H54 (cell line): ENCODE results near the gene LRP5.

Source experiments
- DNase-seq: peaks from one replicate; pipeline ENCODE4 v3.0.0; 2011; ENCODE audit warnings: low spot score, mixed read lengths; ENCODE audit not compliant: insufficient read length
- FAIRE-seq: peaks from 3 replicates; lab custom pipeline; 2011; peaks lifted over from hg19 to GRCh38; lab: Jason Lieb, UNC
- POLR2A ChIP-seq: IDR thresholded peaks from 2 replicates; pipeline ENCODE4 v1.6.1; 2011; ENCODE audit warnings: low read depth, mild to moderate bottlenecking, low read length

The LRP5 gene

DNA sequence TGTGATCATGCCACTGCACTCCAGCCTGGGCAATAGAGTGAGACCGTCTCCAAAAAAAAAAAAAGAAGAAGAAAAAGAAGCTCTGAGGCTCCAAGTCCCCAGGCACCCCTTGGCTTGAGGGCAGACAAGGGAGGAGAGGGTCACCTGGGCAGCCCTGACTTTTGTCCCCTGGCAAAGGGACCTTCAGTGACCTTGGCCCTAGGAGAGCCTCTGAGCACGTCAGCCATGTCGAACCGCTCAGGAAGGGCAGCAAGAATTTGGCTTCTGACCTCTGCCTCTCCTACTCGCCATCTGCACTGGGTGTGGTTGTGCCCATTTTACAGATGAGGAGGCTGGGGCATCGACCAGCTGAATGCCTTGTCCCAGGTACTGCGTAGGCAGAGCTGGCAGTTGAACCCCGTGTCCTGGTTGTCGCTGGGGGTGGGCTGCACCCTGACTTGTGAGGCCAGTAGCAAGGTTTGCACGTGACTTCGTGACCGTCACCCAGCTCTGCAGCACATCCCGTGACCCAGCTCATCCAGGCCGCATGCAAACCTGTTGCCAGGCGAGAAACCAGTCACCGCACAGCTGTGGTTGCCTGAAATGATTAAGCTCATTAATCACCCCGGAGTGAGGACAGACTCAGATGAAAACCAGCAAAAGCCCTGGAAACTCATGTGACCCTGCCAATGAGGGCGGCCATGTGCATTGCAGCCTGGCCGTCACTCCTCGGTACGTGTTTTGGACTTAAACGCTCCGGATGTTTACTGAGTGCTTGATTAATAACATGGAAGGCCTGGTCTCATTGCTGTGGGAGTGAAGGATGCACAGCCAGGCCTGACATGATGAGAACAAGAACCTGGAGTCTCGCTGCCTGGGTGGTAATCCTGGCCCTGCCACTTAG, 100.4 kb downstream of the LRP5 start:
- TF ChIP-seq POLR2A, result no peak
- FAIRE-seq (no peak), DNase-seq (no peak)

GRCh38 chr11:68413591-68413999, 101.2 kb downstream of the LRP5 start:
- no peak for TF ChIP-seq POLR2A
- FAIRE-seq (no peak), DNase-seq (no peak)

DNA sequence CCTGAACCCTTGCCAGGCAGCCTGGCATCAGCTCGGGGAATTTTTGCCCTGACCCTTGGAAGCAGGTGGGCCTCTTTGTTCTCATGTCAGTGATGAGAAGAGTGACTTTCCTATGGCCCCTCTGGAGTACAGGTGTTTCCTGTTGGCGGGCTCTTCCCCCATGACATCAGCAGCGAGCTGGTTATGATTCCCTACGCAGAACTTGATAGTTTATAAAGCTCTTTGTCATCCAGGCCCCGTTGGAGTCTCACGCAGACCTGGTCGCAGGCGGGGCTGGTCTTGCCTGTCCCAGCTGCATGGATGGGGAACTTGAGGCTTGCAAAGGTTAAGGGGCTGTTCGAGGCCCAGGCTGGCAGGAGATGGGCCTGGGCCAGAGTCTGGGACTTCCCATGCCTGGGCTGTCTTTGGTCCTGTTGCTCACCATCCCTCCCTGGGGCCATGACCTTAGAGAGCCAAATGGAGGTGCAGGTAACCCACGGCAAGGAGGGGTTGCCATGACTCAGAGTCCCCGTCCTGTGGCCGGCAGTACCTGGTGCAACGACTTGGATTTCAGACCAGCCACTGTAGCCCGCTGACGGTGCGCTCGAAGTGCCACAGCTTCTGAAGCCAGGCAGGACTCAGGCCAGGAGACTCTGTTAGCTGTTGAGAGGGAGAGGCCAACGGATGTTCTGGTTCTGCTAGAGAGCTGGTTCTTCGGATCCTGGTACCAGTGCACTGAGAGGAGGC, 102.3 kb downstream of the LRP5 start:
- DNase-seq, result no peak
- TF ChIP-seq POLR2A, result no peak
- FAIRE-seq, result no peak

GRCh38 chr11:68416070-68416578, 103.7 kb downstream of the LRP5 start:
- FAIRE-seq, result no peak
- no peak for TF ChIP-seq POLR2A
- DNase-seq, result no peak

- no peak for TF ChIP-seq POLR2A
- FAIRE-seq (no peak), DNase-seq (no peak)
Measured at GRCh38 chr11:68418648-68419047, 106.3 kb downstream of the LRP5 start.

- no peak for FAIRE-seq
- no peak for TF ChIP-seq POLR2A
- no peak for DNase-seq
Measured at GRCh38 chr11:68420171-68420570, 107.8 kb downstream of the LRP5 start.

DNA sequence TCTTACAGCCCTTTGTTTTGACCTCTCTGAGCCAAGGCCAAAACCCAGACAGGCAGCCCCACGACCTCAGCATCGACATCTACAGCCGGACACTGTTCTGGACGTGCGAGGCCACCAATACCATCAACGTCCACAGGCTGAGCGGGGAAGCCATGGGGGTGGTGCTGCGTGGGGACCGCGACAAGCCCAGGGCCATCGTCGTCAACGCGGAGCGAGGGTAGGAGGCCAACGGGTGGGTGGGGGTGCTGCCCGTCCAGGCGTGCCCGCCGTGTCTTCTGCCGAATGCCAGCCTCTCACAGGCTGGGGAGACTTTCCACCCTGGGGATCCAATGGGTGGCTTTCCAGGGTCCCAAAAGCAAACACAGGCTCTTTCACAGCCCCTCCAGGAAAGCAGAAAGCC, 111.1 kb downstream of the LRP5 start:
- no peak for FAIRE-seq
- no peak for DNase-seq
- no peak for TF ChIP-seq POLR2A

- no peak for TF ChIP-seq POLR2A
- FAIRE-seq (no peak), DNase-seq (no peak)
Measured at GRCh38 chr11:68424101-68424632, 111.8 kb downstream of the LRP5 start.

DNA sequence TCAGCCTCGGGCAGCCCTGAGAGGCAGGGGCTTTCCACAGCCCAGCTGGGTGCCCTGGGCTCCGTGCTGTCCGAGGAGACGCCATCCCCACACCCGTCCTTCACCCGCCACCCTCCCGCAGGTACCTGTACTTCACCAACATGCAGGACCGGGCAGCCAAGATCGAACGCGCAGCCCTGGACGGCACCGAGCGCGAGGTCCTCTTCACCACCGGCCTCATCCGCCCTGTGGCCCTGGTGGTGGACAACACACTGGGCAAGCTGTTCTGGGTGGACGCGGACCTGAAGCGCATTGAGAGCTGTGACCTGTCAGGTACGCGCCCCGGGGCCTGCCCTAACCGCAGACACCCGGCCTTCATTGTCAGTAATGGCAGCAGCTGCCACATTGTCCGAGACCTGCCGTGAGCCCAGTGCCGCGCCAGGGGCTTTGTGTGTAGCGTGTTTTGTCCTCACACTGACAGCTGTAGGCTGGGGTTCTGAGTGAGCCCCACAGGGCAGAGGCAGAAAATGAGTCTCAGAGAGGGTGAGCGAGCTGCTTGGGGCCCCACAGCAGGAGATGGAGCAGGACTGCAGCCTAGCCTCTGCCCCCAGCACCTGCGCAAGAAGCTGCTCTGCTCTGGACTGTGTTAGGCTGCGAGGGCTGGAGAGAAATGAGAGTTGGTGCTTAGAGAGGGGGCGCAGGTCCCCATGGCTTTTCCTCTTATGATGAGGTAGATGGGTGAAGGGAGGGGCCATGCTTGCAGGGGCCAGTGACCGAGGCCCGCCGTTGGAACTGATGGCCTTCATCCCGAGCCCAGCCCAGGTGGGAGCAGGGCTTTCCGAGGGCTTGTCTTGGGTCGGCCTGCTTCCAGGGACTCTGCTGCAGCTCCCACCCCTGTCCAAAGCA, 112.8 kb downstream of the LRP5 start:
- FAIRE-seq (no peak), DNase-seq (no peak)
- no peak for TF ChIP-seq POLR2A

GRCh38 chr11:68425866-68426380, 113.5 kb downstream of the LRP5 start:
- no peak for FAIRE-seq
- TF ChIP-seq POLR2A, result no peak
- DNase-seq, result no peak

GRCh38 chr11:68429661-68430060, 117.3 kb downstream of the LRP5 start:
- FAIRE-seq (no peak), DNase-seq (no peak)
- no peak for TF ChIP-seq POLR2A

- TF ChIP-seq POLR2A, result no peak
- FAIRE-seq, result no peak
- no peak for DNase-seq
Measured at GRCh38 chr11:68430384-68430783, 118.0 kb downstream of the LRP5 start.

- no peak for DNase-seq
- no peak for FAIRE-seq
- no peak for TF ChIP-seq POLR2A
Measured at GRCh38 chr11:68430801-68431200, 118.4 kb downstream of the LRP5 start.
